Liver (tissue), 9 donors: Measurements from ENCODE around the gene IQGAP2. TPM values are rescaled to one million over a fixed set of nuclear protein-coding genes. Genes with fewer than 3 reads are reported as not detected.

Experiments used
- DNase-seq: peaks from one replicate; pipeline ENCODE4 v3.0.0-alpha.2; 2017; ENCODE audit warnings: low spot score
- H3K27ac ChIP-seq, 2 donors: one replicate each; pipeline ENCODE4 v1.7.0; 2013; ENCODE audit warnings: inconsistent platforms in 2 of 2, low read length in 2 of 2, control low read depth in 1 of 2, low read depth in 1 of 2, mild to moderate bottlenecking in 1 of 2
- H3K27me3 ChIP-seq, 4 donors: one replicate each; pipeline versions ENCODE4 v1.6.1 to v1.7.0; 2013; ENCODE audit warnings: low read length in 3 of 4, inconsistent platforms in 1 of 4, mild to moderate bottlenecking in 1 of 4, moderate library complexity in 1 of 4; ENCODE audit not compliant: control insufficient read depth in 4 of 4, insufficient read depth in 4 of 4
- H3K36me3 ChIP-seq, 4 donors: one replicate each; pipeline versions ENCODE4 v1.6.1 to v1.7.0; 2013; ENCODE audit warnings: low read length in 3 of 4, mild to moderate bottlenecking in 3 of 4, low read depth in 1 of 4, moderate library complexity in 1 of 4; ENCODE audit not compliant: control insufficient read depth in 4 of 4, insufficient read depth in 3 of 4
- H3K4me1 ChIP-seq, 4 donors: one replicate each; pipeline versions ENCODE4 v1.6.1 to v1.7.0; 2013; ENCODE audit warnings: low read length in 3 of 4, mild to moderate bottlenecking in 3 of 4, moderate library complexity in 1 of 4; ENCODE audit not compliant: control insufficient read depth in 4 of 4, insufficient read depth in 4 of 4
- H3K4me3 ChIP-seq, 3 donors: one replicate each; pipeline versions ENCODE4 v1.6.1 to v1.7.0; 2013; ENCODE audit warnings: low read length in 3 of 3, control low read depth in 1 of 3, low read depth in 1 of 3, mild to moderate bottlenecking in 1 of 3
- H3K9ac ChIP-seq, 2 donors: one replicate each; pipeline ENCODE4 v1.7.0; 2013; ENCODE audit warnings: low read length in 2 of 2, mild to moderate bottlenecking in 2 of 2, moderate library complexity in 2 of 2, control low read depth in 1 of 2, low read depth in 1 of 2
- H3K9me3 ChIP-seq, 4 donors: one replicate each; pipeline versions ENCODE4 v1.6.1 to v1.7.0; 2013; ENCODE audit warnings: low read length in 3 of 4; ENCODE audit not compliant: control insufficient read depth in 4 of 4
- ATF3 ChIP-seq: IDR thresholded peaks from 2 replicates; pipeline ENCODE4 v1.6.1; 2016; ENCODE audit warnings: antibody characterized with exemption
- EGR1 ChIP-seq, 2 donors: IDR thresholded peaks; 2 replicates each; pipeline ENCODE4 v1.6.1; 2016 to 2018; ENCODE audit warnings: antibody characterized with exemption in 2 of 2, low read depth in 2 of 2
- FOXA2 ChIP-seq: IDR thresholded peaks from 2 replicates; pipeline ENCODE4 v1.6.1; 2016; ENCODE audit warnings: antibody characterized with exemption
- GABPA ChIP-seq, 2 donors: IDR thresholded peaks in 1 of 2; conservative IDR thresholded peaks in 1 of 2; 2 replicates each; pipeline ENCODE4 v1.6.1; 2016; ENCODE audit warnings: antibody characterized with exemption in 2 of 2, mild to moderate bottlenecking in 1 of 2, moderate library complexity in 1 of 2
- HNF4A ChIP-seq, 2 donors: conservative IDR thresholded peaks; 2 replicates each; pipeline ENCODE4 v1.6.1; 2016; ENCODE audit warnings: antibody characterized with exemption in 2 of 2, mild to moderate bottlenecking in 2 of 2
- HNF4G ChIP-seq: IDR thresholded peaks from 2 replicates; pipeline ENCODE4 v1.6.1; 2016; ENCODE audit warnings: antibody characterized with exemption
- JUND ChIP-seq, 2 donors: IDR thresholded peaks; 2 replicates each; pipeline ENCODE4 v1.6.1; 2016; ENCODE audit warnings: antibody characterized with exemption in 2 of 2
- NR2F2 ChIP-seq: IDR thresholded peaks from 2 replicates; pipeline ENCODE4 v1.6.1; 2016; ENCODE audit warnings: antibody characterized with exemption
- RAD21 ChIP-seq, 2 donors: IDR thresholded peaks; 2 replicates each; pipeline ENCODE4 v1.6.1; 2016; ENCODE audit warnings: antibody characterized with exemption in 2 of 2, mild to moderate bottlenecking in 2 of 2
- YY1 ChIP-seq: IDR thresholded peaks from 2 replicates; pipeline ENCODE4 v1.6.1; 2016; ENCODE audit warnings: antibody characterized with exemption, mild to moderate bottlenecking
- WGBS: extraction: QIAGEN DNeasy Blood & Tissue Kit; methylation state at CpG from one replicate; pipeline ENCODE4 v1.1.7; 2013; 5-methylcytosine and 5-hydroxymethylcytosine counted together
- polyA plus RNA-seq, 2 donors: library from polyadenylated mRNA; stranded (reverse) in 1 of 2; unstranded in 1 of 2; fragments of 200-250 nt in 1 of 2; fragments of >200 nt in 1 of 2; fragmentation: Nextera tagmentation in 1 of 2; extraction: Ambion mirVana in 1 of 2; gene quantifications; one replicate each; pipeline versions ENCODE4 v1.2.1 to v1.2.3, GENCODE V29; 2013 to 2015
- total RNA-seq, 2 donors: library from RNA; depleted of rRNA; stranded (reverse); fragments of >200 nt; gene quantifications; one replicate each; pipeline ENCODE4 v1.2.3, GENCODE V29; 2014
- TF ChIP-seq, protein P1 (sequence below): IDR thresholded peaks from 2 replicates; pipeline ENCODE4 v1.6.1; 2016; ENCODE audit warnings: antibody characterized with exemption
- TF ChIP-seq, protein P2 (sequence below): IDR thresholded peaks from 2 replicates; pipeline ENCODE4 v1.6.1; 2016; ENCODE audit warnings: antibody characterized with exemption
- donor health status: healthy.
- donor health status: healthy.
- donor health status: healthy.
- donor health status: healthy.
- donor health status: healthy.

Gene IQGAP2
- total and polyA plus RNA-seq, 4 donors: 41.5 to 205 (median 102) TPM

- H3K27ac ChIP-seq: no peak overlapping the region
Observed at GRCh38 chr5:76718880-76719279, 315.8 kb downstream of the IQGAP2 start.

GRCh38 chr5:76720988-76721569, 318.0 kb downstream of the IQGAP2 start:
- WGBS: 67% methylated on average over 10 of the region's 10 CpGs
- Histone ChIP-seq H3K9ac (no peak overlapping the region), H3K27ac (no peak overlapping the region)

More at GRCh38 chr5:76718880-76719279, 315.8 kb downstream of the IQGAP2 start:
- H3K4me3 ChIP-seq: no peak overlapping the region
- 90% methylated on average over 4 of the region's 4 CpGs for WGBS
- peaks cover 2 to 19% (median 10%) of the 10 kb centered on the region in 4 donors for H3K4me1 ChIP-seq
- H3K36me3 ChIP-seq: no peaks in the 10 kb centered on the region
- DNase-seq: no peak
- H3K9ac ChIP-seq: no peak overlapping the region
- TF ChIP-seq GABPA (IDR thresholded peaks at IDR 0.05 in 1 of 2, conservative IDR thresholded peaks at IDR 0.05 in 1 of 2): no peak
- no peak for TF ChIP-seq FOXA2
- no peak for TF ChIP-seq HNF4A (conservative IDR thresholded peaks at IDR 0.05)
- no peak for TF ChIP-seq NR2F2
- no peak for TF ChIP-seq HNF4G
- TF ChIP-seq RAD21 (IDR thresholded peaks at IDR 0.05): no peak
- TF ChIP-seq, protein P1, sequence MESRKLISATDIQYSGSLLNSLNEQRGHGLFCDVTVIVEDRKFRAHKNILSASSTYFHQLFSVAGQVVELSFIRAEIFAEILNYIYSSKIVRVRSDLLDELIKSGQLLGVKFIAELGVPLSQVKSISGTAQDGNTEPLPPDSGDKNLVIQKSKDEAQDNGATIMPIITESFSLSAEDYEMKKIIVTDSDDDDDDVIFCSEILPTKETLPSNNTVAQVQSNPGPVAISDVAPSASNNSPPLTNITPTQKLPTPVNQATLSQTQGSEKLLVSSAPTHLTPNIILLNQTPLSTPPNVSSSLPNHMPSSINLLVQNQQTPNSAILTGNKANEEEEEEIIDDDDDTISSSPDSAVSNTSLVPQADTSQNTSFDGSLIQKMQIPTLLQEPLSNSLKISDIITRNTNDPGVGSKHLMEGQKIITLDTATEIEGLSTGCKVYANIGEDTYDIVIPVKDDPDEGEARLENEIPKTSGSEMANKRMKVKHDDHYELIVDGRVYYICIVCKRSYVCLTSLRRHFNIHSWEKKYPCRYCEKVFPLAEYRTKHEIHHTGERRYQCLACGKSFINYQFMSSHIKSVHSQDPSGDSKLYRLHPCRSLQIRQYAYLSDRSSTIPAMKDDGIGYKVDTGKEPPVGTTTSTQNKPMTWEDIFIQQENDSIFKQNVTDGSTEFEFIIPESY: no peak
- no peak for TF ChIP-seq JUND (IDR thresholded peaks at IDR 0.05)
- no peak for TF ChIP-seq EGR1 (IDR thresholded peaks at IDR 0.05; ENCODE audit: low read depth in 2 of 2)
- H3K9me3 ChIP-seq: no peaks in the 10 kb centered on the region
- no peaks in the 10 kb centered on the region for H3K27me3 ChIP-seq

More at GRCh38 chr5:76720988-76721569, 318.0 kb downstream of the IQGAP2 start:
- DNase-seq: no peak
- no peak for TF ChIP-seq JUND (IDR thresholded peaks at IDR 0.05)
- no peak for TF ChIP-seq YY1
- TF ChIP-seq FOXA2: no peak
- no peak for TF ChIP-seq ATF3
- TF ChIP-seq RAD21 (IDR thresholded peaks at IDR 0.05): no peak
- TF ChIP-seq, protein P1: no peak
- TF ChIP-seq HNF4G: no peak
- TF ChIP-seq, protein P2, sequence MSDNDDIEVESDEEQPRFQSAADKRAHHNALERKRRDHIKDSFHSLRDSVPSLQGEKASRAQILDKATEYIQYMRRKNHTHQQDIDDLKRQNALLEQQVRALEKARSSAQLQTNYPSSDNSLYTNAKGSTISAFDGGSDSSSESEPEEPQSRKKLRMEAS: no peak
- Histone ChIP-seq H3K9me3 (no peaks in the 10 kb centered on the region), H3K4me1 (peaks cover 0 to 7% (median 3%) of the 10 kb centered on the region in 4 donors), H3K36me3 (peaks cover 0 to 2% (median 0%) of the 10 kb centered on the region in 4 donors), H3K4me3 (no peak overlapping the region), H3K27me3 (no peaks in the 10 kb centered on the region)
